DOHH2 (cell line): ENCODE results near the gene USHBP1.

Source experiments
- EZH2phosphoT487 ChIP-seq: fragments of 200-600 bp; sonication (generic); IDR thresholded peaks from 2 replicates; pipeline ENCODE4 v1.6.1; 2017; ENCODE audit warnings: borderline replicate concordance, mild to moderate bottlenecking, antibody characterized with exemption, low read length, moderate library complexity, mixed read lengths
- TF ChIP-seq, protein P1 (sequence below): fragments of 200-600 bp; sonication (generic); IDR thresholded peaks from one replicate; pipeline ENCODE4 v1.5.1; 2014; ENCODE audit warnings: antibody characterized with exemption, mild to moderate bottlenecking, low read depth, low read length; ENCODE audit not compliant: poor library complexity, severe bottlenecking

DNA sequence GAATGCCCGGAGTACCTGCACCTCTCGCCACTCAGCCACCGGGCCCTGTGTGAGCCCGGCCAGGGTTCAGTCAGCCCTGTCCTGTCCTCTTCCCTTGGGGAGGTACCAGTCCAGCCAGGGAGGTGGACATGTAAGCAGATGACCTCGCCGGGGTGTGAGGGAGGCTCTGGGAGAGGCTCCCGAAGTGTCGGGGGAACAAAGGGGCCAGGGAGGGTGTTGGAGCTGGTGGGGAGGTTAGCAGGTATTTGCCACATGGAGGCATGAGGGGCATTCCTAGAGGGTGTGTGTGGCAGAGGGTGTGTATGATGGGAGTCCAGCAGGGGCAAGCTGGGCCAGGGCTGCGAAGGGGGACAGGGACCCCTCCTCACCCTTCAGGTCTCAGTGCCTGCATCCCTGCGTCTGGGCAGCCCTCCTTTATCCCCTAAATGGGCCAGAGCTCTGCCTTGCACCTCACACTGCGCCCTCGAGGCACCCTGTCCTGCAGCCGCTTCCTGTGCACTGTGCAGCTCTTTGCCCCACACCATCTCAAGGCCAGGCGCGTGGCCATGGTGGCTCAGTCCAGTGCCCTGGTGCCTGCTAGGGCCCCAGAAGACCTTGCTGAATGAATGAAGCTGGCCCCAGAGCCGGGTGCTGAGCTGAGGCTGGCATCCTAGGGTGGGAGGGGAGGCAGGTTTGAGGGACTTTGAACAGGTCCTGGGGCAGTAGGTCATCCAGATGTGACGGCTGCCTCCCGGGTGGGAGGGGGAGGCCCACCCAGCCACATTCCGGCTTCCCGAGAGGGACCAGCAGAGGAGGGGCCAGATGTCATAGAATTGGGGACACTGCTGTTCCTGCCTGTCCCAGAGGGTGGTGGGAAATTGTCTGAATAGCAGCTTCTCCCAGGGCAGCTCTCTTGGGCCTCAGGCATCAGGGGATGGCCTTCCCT lies 47.9 kb upstream of the USHBP1 start:
- TF ChIP-seq, protein P1, sequence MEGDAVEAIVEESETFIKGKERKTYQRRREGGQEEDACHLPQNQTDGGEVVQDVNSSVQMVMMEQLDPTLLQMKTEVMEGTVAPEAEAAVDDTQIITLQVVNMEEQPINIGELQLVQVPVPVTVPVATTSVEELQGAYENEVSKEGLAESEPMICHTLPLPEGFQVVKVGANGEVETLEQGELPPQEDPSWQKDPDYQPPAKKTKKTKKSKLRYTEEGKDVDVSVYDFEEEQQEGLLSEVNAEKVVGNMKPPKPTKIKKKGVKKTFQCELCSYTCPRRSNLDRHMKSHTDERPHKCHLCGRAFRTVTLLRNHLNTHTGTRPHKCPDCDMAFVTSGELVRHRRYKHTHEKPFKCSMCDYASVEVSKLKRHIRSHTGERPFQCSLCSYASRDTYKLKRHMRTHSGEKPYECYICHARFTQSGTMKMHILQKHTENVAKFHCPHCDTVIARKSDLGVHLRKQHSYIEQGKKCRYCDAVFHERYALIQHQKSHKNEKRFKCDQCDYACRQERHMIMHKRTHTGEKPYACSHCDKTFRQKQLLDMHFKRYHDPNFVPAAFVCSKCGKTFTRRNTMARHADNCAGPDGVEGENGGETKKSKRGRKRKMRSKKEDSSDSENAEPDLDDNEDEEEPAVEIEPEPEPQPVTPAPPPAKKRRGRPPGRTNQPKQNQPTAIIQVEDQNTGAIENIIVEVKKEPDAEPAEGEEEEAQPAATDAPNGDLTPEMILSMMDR = no peak
- no peak for TF ChIP-seq EZH2phosphoT487
